Activated T-cell treated with anti-CD3 and anti-CD28 coated beads, Interleukin-2, amount 50 U/mL, for 4 hours (primary cell): ENCODE measurements around the gene CLHC1. TPM values are rescaled to one million over a fixed set of nuclear protein-coding genes. Genes with fewer than 3 reads are reported as not detected.
"Not testable (repeated sequence)": the region's sequence is repeated elsewhere in the genome, so short reads cannot be mapped to it uniquely, and the experiment has no call there.

Experiments used
- ATAC-seq, 2 donors: fragments of 200-7000 bp; cut with Tn5 transposase; one replicate each; pipeline ENCODE4 v1.10.0; 2021
- DNase-seq: peaks from one replicate; pipeline ENCODE4 v3.0.0-alpha.2; 2020
- H3K27me3 Mint-ChIP-seq: one replicate; pipeline ENCODE4 v1.8.0; 2021; ENCODE audit warnings: low read depth, mixed read lengths
- H3K36me3 Mint-ChIP-seq: one replicate; pipeline ENCODE4 v1.8.0; 2022; ENCODE audit warnings: mixed read lengths; ENCODE audit not compliant: insufficient read depth
- H3K4me1 Mint-ChIP-seq: one replicate; pipeline ENCODE4 v1.8.0; 2021; ENCODE audit warnings: low read depth, mixed read lengths
- H3K4me3 Mint-ChIP-seq: one replicate; pipeline ENCODE4 v1.8.0; 2021; ENCODE audit warnings: mild to moderate bottlenecking, moderate library complexity, mixed read lengths
- H3K9me3 Mint-ChIP-seq: one replicate; pipeline ENCODE4 v1.8.0; 2021; ENCODE audit warnings: mixed read lengths
- total RNA-seq, 3 donors: library from RNA; stranded (reverse); gene quantifications; one replicate each; pipeline ENCODE4 v1.2.1, GENCODE V29; 2021

The CLHC1 gene
- 1 to 10 TPM; 2.8 to 4.3 (median 3.6) TPM for total RNA-seq

DNA sequence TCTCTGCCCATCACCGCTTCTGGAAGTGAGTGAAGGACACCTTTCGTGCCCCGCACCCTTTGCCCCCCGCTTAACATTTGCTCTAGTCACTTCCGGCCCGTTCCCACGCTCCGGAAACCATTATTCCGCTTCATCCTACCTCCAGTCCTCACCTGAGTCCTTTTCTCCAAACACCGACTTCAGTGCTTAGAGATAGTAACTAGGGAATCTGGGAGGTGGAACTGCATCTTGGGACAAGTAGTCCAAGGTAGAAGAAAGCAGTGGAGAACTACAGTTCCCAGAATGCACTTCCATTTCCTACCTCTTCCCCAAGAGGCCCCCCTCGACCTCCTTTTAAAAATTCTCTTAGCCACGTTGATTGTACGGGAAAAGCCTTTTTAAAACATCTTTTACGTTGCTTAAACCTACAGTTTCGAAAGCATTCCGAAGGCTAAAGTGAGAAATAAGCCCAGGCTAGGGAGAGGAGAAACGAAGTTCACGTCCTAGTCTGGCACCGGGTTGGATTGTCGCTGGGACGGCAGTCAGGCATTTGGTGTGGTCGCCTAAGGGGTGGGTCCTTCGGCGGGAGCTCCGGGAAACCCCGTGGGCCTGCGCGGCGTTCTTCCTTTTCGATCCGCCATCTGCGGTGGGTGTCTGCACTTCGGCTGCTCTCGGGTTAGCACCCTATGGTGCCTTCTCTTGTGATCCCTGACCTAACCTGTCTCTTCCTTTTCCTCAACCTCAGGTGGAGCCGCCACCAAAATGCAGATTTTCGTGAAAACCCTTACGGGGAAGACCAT is at the start of gene CLHC1, which contains the start of gene RPS27A:
CLHC1 (minus strand) TSS at position 210 of the 779 bp plus-strand sequence. CDS start 9,882 bp downstream, outside the sequence.
RPS27A (plus strand) TSS at position 605 of the 779 bp plus-strand sequence; CDS start at position 742, 137 bp downstream.
- H3K9me3 Mint-ChIP-seq: no peaks in the 10 kb centered on the region
- peak; percentile 86 to 87 for ATAC-seq
- peaks cover 60% of the 10 kb centered on the region for H3K4me1 Mint-ChIP-seq
- H3K27me3 Mint-ChIP-seq: no peaks in the 10 kb centered on the region
- H3K4me3 Mint-ChIP-seq: peak within 1 kb of the TSS; percentile 98
- peak; percentile 91 for DNase-seq
- H3K36me3 Mint-ChIP-seq: peaks cover 35% of the 10 kb centered on the region

- DNase-seq, H3K27me3 Mint-ChIP-seq, H3K9me3 Mint-ChIP-seq, H3K36me3 Mint-ChIP-seq, ATAC-seq: not testable (repeated sequence)
- peak overlapping the region; percentile 50 for H3K4me3 Mint-ChIP-seq
- H3K4me1 Mint-ChIP-seq: peaks cover 27% of the 10 kb centered on the region
Observed at GRCh38 chr2:55280851-55281546, 48.9 kb upstream of the CLHC1 start.

GRCh38 chr2:55279859-55280424 is 47.8 kb upstream of the CLHC1 start:
- H3K4me3 Mint-ChIP-seq, DNase-seq, ATAC-seq, H3K27me3 Mint-ChIP-seq, H3K9me3 Mint-ChIP-seq, H3K36me3 Mint-ChIP-seq: not testable (repeated sequence)
- H3K4me1 Mint-ChIP-seq: peaks cover 25% of the 10 kb centered on the region

GRCh38 chr2:55279214-55279835 is 47.2 kb upstream of the CLHC1 start:
- H3K4me3 Mint-ChIP-seq, H3K36me3 Mint-ChIP-seq, H3K9me3 Mint-ChIP-seq, ATAC-seq, DNase-seq, H3K27me3 Mint-ChIP-seq: not testable (repeated sequence)
- H3K4me1 Mint-ChIP-seq: peaks cover 25% of the 10 kb centered on the region

DNA sequence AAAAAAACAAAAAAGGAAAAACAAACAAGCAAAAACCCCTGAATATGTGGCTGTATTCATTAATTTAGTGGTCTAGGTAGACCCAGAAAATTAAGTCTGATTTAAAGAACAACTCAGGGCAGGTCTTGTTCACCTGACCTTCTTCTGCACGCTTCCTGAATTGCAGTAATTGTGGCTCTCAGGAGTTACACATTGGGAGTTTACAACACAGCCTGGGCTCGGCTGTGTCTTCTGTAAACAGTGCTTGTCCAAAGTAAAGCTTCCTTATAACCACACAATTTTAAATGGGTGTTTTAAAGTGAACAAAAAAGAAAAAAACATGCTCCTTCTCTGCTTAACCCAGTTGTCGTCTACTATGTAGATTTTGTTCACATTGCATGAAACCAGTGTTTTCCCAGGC is 45.2 kb upstream of the CLHC1 start:
- no peak overlapping the region for H3K4me3 Mint-ChIP-seq

DNA sequence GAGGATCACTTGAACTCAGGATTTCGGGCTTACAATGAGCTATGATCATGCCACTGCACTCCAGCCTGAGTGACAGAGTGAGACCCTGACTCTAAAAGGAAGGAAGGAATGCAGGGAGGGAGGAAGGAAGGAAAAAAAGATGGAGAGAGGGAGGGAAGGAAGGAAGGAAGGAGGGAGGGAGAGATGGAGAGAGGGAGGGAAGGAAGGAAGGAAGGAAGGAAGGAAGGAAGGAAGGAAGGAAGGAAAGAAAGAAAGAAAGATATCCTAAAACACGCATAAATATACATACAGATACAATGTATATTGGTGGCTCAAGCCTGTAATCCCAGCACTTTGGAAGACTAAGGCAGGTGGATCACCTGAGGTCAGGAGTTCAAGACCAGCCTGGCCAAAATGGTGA is 42.3 kb upstream of the CLHC1 start:
- H3K27me3 Mint-ChIP-seq, H3K36me3 Mint-ChIP-seq, H3K9me3 Mint-ChIP-seq, H3K4me3 Mint-ChIP-seq, ATAC-seq, DNase-seq: not testable (repeated sequence)
- peaks cover 13% of the 10 kb centered on the region for H3K4me1 Mint-ChIP-seq

More for the DNA sequence above, 45.2 kb upstream of the CLHC1 start:
- ATAC-seq (no peak), DNase-seq (no peak)
- no peaks in the 10 kb centered on the region for H3K36me3 Mint-ChIP-seq
- no peaks in the 10 kb centered on the region for H3K9me3 Mint-ChIP-seq
- H3K27me3 Mint-ChIP-seq: peaks cover 2% of the 10 kb centered on the region
- peaks cover 11% of the 10 kb centered on the region for H3K4me1 Mint-ChIP-seq

DNA sequence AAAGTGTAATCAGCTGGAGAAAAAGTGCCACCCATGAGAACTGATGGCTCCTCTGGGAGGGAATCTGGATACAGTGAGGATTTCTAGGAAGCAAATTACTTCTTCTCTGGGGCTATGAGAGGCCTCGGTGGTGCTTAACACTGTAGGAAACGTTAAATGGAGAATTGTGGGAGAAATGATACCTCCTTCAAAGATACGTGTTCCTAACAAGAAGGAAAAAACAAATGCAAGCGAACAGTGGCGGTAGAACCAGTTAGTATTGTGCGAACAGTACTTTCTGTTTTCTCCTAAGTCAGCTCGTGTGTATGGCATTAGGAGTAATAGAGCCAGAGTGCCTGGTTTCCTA is 37.5 kb upstream of the CLHC1 start:
- Mint-ChIP-seq H3K4me3 (peak overlapping the region; percentile 96), H3K4me1 (peaks cover 19% of the 10 kb centered on the region), H3K36me3 (peaks cover 3% of the 10 kb centered on the region), H3K9me3 (no peaks in the 10 kb centered on the region), H3K27me3 (peaks cover 2% of the 10 kb centered on the region)
- ATAC-seq (no peak), DNase-seq (no peak)

DNA sequence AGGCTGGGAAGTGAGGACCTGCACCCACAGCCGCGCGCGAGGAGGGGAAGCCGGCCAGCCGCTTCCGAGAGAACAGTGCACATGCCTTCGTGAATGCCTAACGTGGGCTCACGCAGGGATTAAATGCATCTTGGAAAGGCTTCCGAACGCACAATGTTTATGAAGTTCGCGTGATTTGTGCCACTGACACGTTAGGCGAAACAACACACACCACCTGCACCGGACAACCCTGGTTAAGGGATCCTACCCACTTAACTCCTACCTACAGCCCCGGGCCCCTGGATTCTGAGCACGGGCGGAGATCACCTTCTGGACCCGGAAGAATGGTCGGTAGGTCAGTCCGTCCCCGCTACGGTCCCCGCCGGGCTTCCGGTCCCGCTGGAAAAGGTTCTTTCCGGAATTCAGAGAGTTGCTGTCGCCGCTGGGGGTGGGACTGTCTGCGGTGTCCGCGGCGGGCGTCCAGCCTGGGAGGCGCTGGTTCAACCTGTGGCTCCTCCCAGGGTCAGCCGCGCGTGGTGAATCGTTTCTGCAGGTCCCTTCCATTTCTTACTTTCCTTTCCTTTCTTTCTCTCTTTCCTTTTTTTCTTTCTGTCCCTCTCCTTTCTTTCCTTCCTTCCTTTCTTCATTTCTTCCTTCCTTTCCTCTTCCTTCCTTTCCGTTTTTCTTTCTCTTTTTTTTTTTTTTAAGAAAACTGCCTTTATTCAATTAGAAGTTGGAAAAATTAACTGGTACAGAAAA is 37.0 kb upstream of the CLHC1 start, which contains the start of gene MTIF2:
MTIF2 (minus strand) TSS at position 325 of the 738 bp plus-strand sequence. CDS start 5,373 bp downstream, outside the sequence.
- Mint-ChIP-seq H3K4me1 (peaks cover 19% of the 10 kb centered on the region), H3K36me3 (peaks cover 5% of the 10 kb centered on the region), H3K27me3 (peaks cover 2% of the 10 kb centered on the region), H3K4me3 (peak within 1 kb of the TSS; percentile 96), H3K9me3 (no peaks in the 10 kb centered on the region)
- DNase-seq (peak; percentile 79), ATAC-seq (peak; percentile 95 to 99)

- ATAC-seq (no peak), DNase-seq (no peak)
- Mint-ChIP-seq H3K36me3 (peaks cover 8% of the 10 kb centered on the region), H3K27me3 (peaks cover 2% of the 10 kb centered on the region), H3K4me3 (peak overlapping the region; percentile 96), H3K9me3 (no peaks in the 10 kb centered on the region), H3K4me1 (peaks cover 19% of the 10 kb centered on the region)
Observed at GRCh38 chr2:55268288-55268906, 36.3 kb upstream of the CLHC1 start.

GRCh38 chr2:55259586-55259985 is 27.5 kb upstream of the CLHC1 start:
- H3K27me3 Mint-ChIP-seq, H3K4me3 Mint-ChIP-seq, H3K4me1 Mint-ChIP-seq, DNase-seq, H3K9me3 Mint-ChIP-seq, ATAC-seq: not testable (repeated sequence)
- peaks cover 16% of the 10 kb centered on the region for H3K36me3 Mint-ChIP-seq

- H3K36me3 Mint-ChIP-seq: peaks cover 18% of the 10 kb centered on the region
- H3K4me1 Mint-ChIP-seq: no peaks in the 10 kb centered on the region
- DNase-seq (no peak), ATAC-seq (no peak)
- no peak overlapping the region for H3K4me3 Mint-ChIP-seq
- H3K27me3 Mint-ChIP-seq: no peaks in the 10 kb centered on the region
- no peaks in the 10 kb centered on the region for H3K9me3 Mint-ChIP-seq
Observed at GRCh38 chr2:55252832-55253231, 20.7 kb upstream of the CLHC1 start.

- no peaks in the 10 kb centered on the region for H3K27me3 Mint-ChIP-seq
- no peak overlapping the region for H3K4me3 Mint-ChIP-seq
- no peak for DNase-seq
- H3K9me3 Mint-ChIP-seq: no peaks in the 10 kb centered on the region
- H3K36me3 Mint-ChIP-seq: peaks cover 22% of the 10 kb centered on the region
- no peak for ATAC-seq
- no peaks in the 10 kb centered on the region for H3K4me1 Mint-ChIP-seq
Observed at GRCh38 chr2:55247025-55247424, 14.9 kb upstream of the CLHC1 start.

DNA sequence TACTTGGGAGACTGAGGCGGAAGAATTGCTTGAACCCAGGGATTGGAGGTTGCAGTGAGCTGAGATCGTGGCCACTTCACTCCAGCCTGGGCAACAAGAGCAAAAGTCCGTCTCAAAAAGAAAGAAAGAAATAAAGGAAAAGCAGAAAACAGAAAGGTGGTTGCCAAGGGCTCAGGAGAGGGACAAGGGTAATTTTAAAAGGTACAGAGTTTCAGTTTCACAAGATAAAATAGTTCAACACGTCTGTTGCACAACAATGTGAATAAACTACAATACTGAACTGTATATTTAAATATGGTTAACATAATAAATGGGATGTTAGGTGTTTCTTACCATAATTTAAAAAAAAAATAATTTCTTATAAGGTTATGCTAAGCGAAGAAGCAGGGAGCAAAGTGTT is 13.3 kb upstream of the CLHC1 start:
- Mint-ChIP-seq H3K4me1 (no peaks in the 10 kb centered on the region), H3K36me3 (peaks cover 19% of the 10 kb centered on the region), H3K27me3 (no peaks in the 10 kb centered on the region), H3K9me3 (no peaks in the 10 kb centered on the region), H3K4me3 (no peak overlapping the region)
- ATAC-seq (no peak), DNase-seq (no peak)
